ENCODE data around the gene PUM1.
A peak's percentile ranks its signal among the peaks of the same experiment; 100 is the strongest.

DNA sequence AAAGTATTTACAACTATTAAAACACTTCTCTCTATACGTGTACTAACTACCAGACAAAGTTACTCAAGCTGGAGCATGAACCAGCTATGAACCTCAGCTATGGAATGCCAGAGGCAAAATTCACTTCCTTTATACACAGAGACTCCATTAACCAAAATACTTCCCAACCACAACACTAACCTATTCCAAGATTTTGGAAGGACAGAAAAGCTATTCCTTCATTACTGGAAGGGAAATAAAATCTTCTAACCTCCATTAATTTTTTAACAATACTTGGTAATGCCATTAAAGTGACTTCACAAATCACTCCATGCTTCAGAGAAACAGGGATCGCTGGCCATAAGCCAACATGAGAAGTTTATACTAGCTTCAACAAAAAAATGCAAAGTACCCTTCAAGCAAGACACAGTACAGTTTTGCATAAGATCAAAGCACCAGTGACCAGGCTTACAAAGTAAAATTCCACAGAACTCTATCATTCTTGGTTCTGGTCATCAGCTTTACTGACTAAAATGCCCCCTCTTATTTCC lies 58.0 kb downstream of the PUM1 start:
- TF ChIP-seq, protein P1, sequence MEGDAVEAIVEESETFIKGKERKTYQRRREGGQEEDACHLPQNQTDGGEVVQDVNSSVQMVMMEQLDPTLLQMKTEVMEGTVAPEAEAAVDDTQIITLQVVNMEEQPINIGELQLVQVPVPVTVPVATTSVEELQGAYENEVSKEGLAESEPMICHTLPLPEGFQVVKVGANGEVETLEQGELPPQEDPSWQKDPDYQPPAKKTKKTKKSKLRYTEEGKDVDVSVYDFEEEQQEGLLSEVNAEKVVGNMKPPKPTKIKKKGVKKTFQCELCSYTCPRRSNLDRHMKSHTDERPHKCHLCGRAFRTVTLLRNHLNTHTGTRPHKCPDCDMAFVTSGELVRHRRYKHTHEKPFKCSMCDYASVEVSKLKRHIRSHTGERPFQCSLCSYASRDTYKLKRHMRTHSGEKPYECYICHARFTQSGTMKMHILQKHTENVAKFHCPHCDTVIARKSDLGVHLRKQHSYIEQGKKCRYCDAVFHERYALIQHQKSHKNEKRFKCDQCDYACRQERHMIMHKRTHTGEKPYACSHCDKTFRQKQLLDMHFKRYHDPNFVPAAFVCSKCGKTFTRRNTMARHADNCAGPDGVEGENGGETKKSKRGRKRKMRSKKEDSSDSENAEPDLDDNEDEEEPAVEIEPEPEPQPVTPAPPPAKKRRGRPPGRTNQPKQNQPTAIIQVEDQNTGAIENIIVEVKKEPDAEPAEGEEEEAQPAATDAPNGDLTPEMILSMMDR (conservative IDR thresholded peaks at IDR 0.05; ENCODE audit: low read depth, low read length) = no peak
- TF ChIP-seq RFX5 (IDR thresholded peaks at IDR 0.05; ENCODE audit: low read depth, low read length) = no peak
- TF ChIP-seq POLR2A (IDR thresholded peaks at IDR 0.05; ENCODE audit: low read depth, low read length) = no peak
- TF ChIP-seq, protein P2, sequence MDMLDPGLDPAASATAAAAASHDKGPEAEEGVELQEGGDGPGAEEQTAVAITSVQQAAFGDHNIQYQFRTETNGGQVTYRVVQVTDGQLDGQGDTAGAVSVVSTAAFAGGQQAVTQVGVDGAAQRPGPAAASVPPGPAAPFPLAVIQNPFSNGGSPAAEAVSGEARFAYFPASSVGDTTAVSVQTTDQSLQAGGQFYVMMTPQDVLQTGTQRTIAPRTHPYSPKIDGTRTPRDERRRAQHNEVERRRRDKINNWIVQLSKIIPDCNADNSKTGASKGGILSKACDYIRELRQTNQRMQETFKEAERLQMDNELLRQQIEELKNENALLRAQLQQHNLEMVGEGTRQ (IDR thresholded peaks at IDR 0.05; ENCODE audit: low read depth, low read length) = no peak
- TF ChIP-seq MAZ (IDR thresholded peaks at IDR 0.05; ENCODE audit: borderline replicate concordance, low read depth, low read length) = no peak
- no peak for TF ChIP-seq CHD1 (IDR thresholded peaks at IDR 0.05; ENCODE audit: low read depth, low read length)
- no peak for TF ChIP-seq SMC3 (IDR thresholded peaks at IDR 0.05; ENCODE audit: low read depth, low read length)
- no peak for TF ChIP-seq RAD21 (IDR thresholded peaks at IDR 0.05; ENCODE audit: low read length)
- no peak for TF ChIP-seq MAFK (IDR thresholded peaks at IDR 0.05; ENCODE audit: low read depth, low read length)
- no peak for TF ChIP-seq MXI1 (IDR thresholded peaks at IDR 0.05; ENCODE audit: borderline replicate concordance, low read depth, low read length)
- TF ChIP-seq BHLHE40 (IDR thresholded peaks at IDR 0.05; ENCODE audit: low read depth, low read length) = no peak
- TF ChIP-seq CEBPB (IDR thresholded peaks at IDR 0.05; ENCODE audit: low read depth, low read length) = peak; percentile 82
- TF ChIP-seq, protein P3, sequence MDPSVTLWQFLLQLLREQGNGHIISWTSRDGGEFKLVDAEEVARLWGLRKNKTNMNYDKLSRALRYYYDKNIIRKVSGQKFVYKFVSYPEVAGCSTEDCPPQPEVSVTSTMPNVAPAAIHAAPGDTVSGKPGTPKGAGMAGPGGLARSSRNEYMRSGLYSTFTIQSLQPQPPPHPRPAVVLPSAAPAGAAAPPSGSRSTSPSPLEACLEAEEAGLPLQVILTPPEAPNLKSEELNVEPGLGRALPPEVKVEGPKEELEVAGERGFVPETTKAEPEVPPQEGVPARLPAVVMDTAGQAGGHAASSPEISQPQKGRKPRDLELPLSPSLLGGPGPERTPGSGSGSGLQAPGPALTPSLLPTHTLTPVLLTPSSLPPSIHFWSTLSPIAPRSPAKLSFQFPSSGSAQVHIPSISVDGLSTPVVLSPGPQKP (IDR thresholded peaks at IDR 0.05; ENCODE audit: borderline replicate concordance, low read depth, low read length) = no peak

Data from IMR-90 (cell line).